Sciatic nerve (tissue), 2 donors: Measurements from ENCODE around the gene NHEJ1. TPM values are rescaled to one million over a fixed set of nuclear protein-coding genes. Genes with fewer than 3 reads are reported as not detected.

Experiments
- ATAC-seq: fragments of 200-7000 bp; cut with Tn5 transposase; one replicate; pipeline ENCODE4 v1.9.1; 2020; ENCODE audit warnings: mild to moderate bottlenecking, moderate library complexity
- DNase-seq: peaks from one replicate; pipeline ENCODE4 v3.0.0-alpha.2; 2020; ENCODE audit warnings: low spot score
- intact Hi-C: fragments of 100-400 bp; cut with DNase I; formaldehyde crosslinking; loops from one replicate; pipeline ENCODE4 v1.14.2; 2022
- total RNA-seq: library from RNA; stranded (reverse); fragmentation: NEBNext Ultra II Directional; extraction: Animal tissue kit (Norgen Biotek cat#: 25700); gene quantifications from one replicate; pipeline ENCODE4 v1.2.1, GENCODE V29; 2021
- donor health status: DM: no; HTN: no; CAD: no.
- donor health status: DM: no; HTN: no; CAD: no.

NHEJ1 gene
- total RNA-seq, 1 donor from 2014 or later = 15.0 TPM

- DNase-seq (no peak), ATAC-seq (no peak)
- intact Hi-C loops = no loop called here
These were observed 9.5 kb upstream of the NHEJ1 start, which contains the start of gene SLC23A3 for GRCh38 chr2:219169930-219170654. Gene SLC23A3, minus strand, starts transcription at chr2:219170029. Its CDS starts 45 bp downstream, at chr2:219169984.

GRCh38 chr2:219168932-219169331, 8.3 kb upstream of the NHEJ1 start:
- DNase-seq (no peak), ATAC-seq (no peak)
- intact Hi-C loops = no loop called here

- DNase-seq (no peak), ATAC-seq (no peak)
- intact Hi-C loops = no loop called here
These were observed 7.9 kb upstream of the NHEJ1 start for GRCh38 chr2:219168526-219168925.

- DNase-seq = no peak
- ATAC-seq = no peak
- intact Hi-C loops = no loop called here
These were observed 7.4 kb upstream of the NHEJ1 start for GRCh38 chr2:219167997-219168396.

- intact Hi-C loops = no loop called here
- DNase-seq (no peak), ATAC-seq (no peak)
These were observed 4.7 kb upstream of the NHEJ1 start for GRCh38 chr2:219165058-219165911.

GRCh38 chr2:219163156-219163555, 2.5 kb upstream of the NHEJ1 start:
- ATAC-seq (no peak), DNase-seq (no peak)
- intact Hi-C loops = loop anchor here (5.0 kb wide), 1 partner anchor 134 kb away; no protein-coding TSS in a partner anchor

- DNase-seq = no peak
- intact Hi-C loops = loop anchor here (5.0 kb wide), 1 partner anchor 136 kb away; no protein-coding TSS in a partner anchor
- ATAC-seq = no peak
These were observed 482 bp upstream of the NHEJ1 start for GRCh38 chr2:219161097-219161496.

GRCh38 chr2:219159771-219160185, 837 bp downstream of the NHEJ1 start:
- ATAC-seq (peak; percentile 0), DNase-seq (no peak)
- intact Hi-C loops = loop anchor here (5.0 to 10.0 kb wide), 2 partner anchors 138 to 165 kb away; partner anchors contain the start of gene CRYBA2

- intact Hi-C loops = loop anchor here (10.0 kb wide), 1 partner anchor 164 kb away; the partner anchor contains the start of gene CRYBA2
- DNase-seq (no peak), ATAC-seq (no peak)
These were observed 2.0 kb downstream of the NHEJ1 start for GRCh38 chr2:219158586-219158985.

- DNase-seq (no peak), ATAC-seq (no peak)
- intact Hi-C loops = loop anchor here (10.0 kb wide), 1 partner anchor 163 kb away; the partner anchor contains the start of gene CRYBA2
These were observed 2.6 kb downstream of the NHEJ1 start for GRCh38 chr2:219158025-219158424.

GRCh38 chr2:219157396-219157795, 3.2 kb downstream of the NHEJ1 start:
- DNase-seq = no peak
- intact Hi-C loops = loop anchor here (10.0 kb wide), 1 partner anchor 163 kb away; the partner anchor contains the start of gene CRYBA2
- ATAC-seq = no peak

GRCh38 chr2:219155054-219155644, 5.5 kb downstream of the NHEJ1 start:
- intact Hi-C loops = loop anchor here (10.0 kb wide), 1 partner anchor 160 kb away; the partner anchor contains the start of gene CRYBA2
- ATAC-seq (peak; percentile 47), DNase-seq (no peak)

GRCh38 chr2:219149667-219150066, 10.9 kb downstream of the NHEJ1 start:
- intact Hi-C loops = loop anchor here (10.0 kb wide), 2 partner anchors 115 to 155 kb away; partner anchors contain the start of gene CRYBA2
- no peak for DNase-seq
- ATAC-seq = no peak

- DNase-seq (no peak), ATAC-seq (no peak)
- intact Hi-C loops = loop anchor here (10.0 kb wide), 1 partner anchor 108 kb away; no protein-coding TSS in a partner anchor
These were observed 18.3 kb downstream of the NHEJ1 start for GRCh38 chr2:219142329-219142728.

- intact Hi-C loops = loop anchor here (10.0 kb wide), 1 partner anchor 106 kb away; no protein-coding TSS in a partner anchor
- no peak for DNase-seq
- ATAC-seq = no peak
These were observed 19.9 kb downstream of the NHEJ1 start for GRCh38 chr2:219140722-219141121.

- intact Hi-C loops = no loop called here
- no peak for DNase-seq
- ATAC-seq = no peak
These were observed 26.6 kb downstream of the NHEJ1 start for GRCh38 chr2:219133976-219134375.

- ATAC-seq (no peak), DNase-seq (no peak)
- intact Hi-C loops = no loop called here
These were observed 28.9 kb downstream of the NHEJ1 start for GRCh38 chr2:219131744-219132143.

- no peak for DNase-seq
- intact Hi-C loops = no loop called here
- no peak for ATAC-seq
These were observed 29.3 kb downstream of the NHEJ1 start for GRCh38 chr2:219131327-219131726.

GRCh38 chr2:219129589-219129988, 31.0 kb downstream of the NHEJ1 start:
- ATAC-seq (no peak), DNase-seq (no peak)
- intact Hi-C loops = no loop called here
